HK-2 (cell line): ENCODE data around the gene ZBTB46.
A peak's percentile ranks its signal among the peaks of the same experiment; 100 is the strongest.

ENCODE experiments used
- DNase-seq: peaks from one replicate; pipeline ENCODE4 v3.0.0-alpha.2; 2018; ENCODE audit not compliant: unreplicated experiment

Gene ZBTB46

DNA sequence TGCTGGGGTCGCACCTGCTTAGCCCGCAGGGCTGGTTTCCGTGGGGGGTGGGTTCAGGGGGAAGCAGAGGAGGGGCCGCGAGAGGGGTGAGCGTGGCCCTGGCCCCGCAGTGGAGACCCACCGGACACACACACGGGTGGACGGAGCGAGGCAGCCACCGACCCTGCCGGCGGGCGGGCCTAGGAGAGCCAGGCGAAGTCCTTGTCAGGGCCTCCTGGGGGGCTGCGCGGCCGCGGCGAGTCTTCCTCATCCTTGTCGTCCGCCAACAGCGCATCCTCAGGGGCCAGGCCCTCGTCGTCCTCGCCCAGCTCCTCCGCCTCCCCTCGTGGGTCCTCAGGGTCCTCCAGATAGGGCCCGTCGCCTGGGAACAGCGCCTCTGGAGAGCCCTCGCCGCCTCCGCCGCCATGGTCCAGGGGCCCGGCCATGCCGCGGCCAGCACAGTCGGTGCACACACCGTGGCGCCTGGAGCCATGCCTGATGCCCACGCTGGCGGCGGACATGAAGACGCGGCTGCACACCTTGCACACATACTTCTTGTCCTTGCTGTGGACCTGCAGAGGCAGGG is 84.2 kb downstream of the ZBTB46 start:
- DNase-seq: no peak

DNA sequence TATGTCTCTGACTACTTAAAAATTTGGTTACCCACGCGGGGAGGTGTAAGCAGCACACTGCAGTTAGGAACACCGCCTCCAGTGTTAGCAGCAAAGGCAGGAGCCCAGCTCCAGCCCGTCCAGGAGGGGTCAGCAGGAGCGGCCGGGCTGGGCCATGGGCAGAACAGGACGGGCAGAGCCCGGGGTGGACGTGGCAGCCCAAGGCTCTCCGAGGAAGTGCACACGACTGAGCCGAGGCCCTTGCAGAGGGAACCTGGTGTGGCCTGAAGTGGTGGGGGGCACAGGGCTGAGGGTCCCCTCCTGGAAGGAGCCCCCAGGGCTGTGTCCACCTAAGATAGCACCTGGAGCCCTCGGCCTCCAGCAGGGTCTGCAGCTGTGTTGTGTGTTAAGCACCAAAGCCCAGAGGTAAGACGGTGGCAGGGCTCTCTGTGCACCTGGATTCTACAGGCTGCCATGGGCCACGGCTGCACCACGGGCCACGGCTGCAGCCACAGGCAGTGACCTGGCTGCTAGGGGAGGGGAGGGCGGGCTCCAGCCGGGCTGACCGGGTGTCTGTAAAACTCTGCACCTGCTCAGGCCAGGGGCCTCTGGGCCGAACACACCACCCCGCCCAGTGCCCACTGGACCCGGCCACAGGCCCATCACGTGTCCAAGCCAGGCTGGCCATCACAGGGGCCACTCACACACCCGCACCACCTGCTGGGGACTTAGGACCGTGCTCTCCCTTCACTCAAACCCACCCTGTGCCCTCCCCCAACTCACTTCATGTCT is 84.9 kb downstream of the ZBTB46 start:
- no peak for DNase-seq

DNA sequence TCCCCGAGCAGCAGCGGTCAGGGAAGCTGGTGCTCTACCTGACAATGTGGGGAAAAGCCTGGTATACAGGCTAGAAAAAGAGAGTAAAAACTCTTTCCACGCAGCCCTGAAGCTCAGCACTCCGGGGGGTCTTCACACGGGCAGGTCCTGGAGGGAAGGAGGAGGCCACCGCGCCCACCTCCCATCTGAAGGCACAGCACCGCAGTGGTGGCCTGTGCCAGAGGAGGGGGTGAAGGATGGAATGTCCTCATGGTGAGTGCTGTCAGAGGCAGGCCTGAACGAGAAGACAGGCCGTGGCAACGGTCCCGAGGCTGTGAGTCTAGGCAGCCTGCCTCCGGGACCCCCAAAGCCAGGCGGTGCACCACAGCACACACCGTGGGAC is 85.6 kb downstream of the ZBTB46 start:
- no peak for DNase-seq

DNA sequence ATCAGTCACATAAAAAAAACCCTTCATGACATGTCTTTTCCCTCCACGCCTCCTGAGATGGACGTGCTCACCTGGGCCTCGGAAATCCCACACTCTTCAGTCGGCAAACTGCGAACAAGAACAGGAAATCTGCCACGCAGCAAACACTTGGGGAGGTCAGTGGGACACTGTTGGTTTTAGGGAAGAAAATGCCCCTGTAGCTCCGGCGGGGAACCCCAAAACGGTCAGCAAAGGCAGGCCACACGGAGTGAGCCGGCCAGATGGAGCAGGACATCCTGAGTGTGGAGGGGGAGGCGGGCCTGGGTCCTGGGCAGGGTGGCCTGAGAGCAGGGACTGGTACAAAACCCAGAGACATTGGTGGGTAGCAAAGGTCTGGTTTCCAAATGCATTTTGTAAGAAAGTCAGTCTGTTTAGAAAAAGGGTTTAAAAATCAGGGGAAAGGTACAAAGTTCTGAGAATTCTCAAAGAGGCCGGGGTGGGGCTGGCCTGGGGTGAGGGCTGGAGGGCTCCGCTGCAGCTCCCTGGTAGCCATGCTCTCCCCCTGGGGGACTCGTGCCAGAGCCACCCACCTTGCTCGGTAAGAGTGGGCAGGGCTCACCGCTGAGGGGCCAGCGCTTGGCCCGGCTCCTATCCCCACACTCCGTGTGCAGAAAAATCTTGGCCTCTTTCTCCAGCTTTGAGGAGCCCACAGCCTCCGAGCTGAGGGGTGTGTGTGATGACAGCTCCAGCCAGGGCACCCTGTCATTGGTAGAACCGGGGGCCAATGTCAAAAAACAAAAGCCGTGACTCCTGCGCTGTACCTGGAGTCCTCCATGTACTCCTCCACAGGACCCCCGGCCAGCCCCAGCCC is 86.3 kb downstream of the ZBTB46 start:
- no peak for DNase-seq

DNA sequence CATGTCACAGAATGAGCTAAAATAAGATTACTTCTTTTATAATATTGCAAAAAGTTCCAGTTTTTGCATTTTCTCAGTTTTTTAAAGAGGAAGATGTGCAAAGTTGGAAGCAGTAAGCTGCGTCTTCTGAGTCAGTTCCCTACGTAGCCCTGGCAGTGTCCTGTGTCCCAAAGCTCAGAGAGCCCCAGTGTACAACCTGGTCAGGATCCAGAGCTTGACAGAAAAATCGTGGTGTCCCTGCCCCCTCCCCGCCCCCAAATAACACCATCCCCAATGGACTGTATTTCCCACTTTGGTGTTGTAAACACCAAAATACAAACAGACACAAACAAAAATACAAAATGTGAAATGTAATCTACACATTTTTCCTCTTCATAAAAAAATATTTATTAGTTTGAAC is 86.9 kb downstream of the ZBTB46 start:
- no peak for DNase-seq

DNA sequence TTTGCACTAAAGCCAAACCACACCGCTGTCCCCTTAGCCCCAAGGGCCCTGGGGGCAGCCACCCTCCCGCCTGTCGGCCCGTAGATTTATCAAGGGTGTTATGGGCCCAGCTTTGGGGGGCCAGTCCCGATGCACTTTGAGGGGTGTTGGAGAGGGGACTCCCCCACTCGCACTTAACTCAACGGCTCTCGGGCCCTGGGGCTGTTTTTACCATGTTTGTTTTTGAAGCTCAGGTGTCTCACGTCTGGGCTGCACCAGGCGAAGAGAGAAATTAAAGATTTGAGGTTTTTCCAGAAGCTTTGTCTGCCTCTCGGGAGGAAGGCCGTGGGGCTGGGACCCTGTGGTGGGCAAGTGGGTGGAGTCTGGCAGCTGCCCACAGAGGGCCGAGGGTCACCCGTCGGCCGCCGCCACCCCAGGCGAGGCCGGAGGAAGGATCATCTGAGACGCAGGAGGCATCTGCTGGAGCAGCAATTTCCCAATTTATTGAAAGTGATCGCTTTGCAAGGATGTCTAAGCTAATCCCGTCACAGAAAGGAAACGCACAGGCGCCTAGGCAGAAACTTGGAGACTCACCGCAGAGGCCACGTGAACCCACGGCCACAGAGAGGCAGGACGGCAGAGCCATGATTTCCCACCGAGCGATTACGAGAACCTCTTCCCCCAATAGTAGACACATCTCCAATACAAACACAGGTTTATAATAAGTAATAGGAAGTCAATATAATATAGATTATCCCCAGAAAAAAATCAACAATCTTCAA is 87.7 kb downstream of the ZBTB46 start:
- DNase-seq: no peak

DNA sequence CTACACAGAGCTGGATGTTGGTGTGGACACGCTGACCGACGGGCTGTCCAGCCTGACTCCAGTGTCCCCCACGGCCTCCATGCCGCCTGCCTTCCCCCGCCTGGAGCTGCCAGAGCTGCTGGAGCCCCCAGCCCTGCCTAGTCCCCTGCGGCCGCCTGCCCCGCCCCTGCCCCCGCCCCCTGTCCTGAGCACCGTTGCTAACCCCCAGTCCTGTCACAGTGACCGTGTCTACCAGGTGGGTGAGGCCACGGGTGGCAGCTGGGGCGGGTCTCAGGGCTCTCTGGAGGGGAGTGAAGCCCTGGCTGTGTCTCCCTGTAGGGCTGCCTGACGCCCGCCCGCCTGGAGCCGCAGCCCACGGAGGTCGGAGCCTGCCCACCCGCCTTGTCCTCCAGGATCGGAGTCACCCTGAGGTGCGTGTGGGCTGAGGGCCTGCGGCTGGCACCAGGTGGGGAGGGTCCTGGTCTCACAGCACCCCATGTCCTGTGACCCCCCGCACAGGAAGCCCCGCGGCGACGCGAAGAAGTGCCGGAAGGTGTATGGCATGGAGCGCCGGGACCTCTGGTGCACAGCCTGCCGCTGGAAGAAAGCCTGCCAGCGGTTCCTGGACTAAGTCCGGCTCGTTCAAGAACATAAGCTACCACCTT is 88.6 kb downstream of the ZBTB46 start:
- no peak for DNase-seq

DNA sequence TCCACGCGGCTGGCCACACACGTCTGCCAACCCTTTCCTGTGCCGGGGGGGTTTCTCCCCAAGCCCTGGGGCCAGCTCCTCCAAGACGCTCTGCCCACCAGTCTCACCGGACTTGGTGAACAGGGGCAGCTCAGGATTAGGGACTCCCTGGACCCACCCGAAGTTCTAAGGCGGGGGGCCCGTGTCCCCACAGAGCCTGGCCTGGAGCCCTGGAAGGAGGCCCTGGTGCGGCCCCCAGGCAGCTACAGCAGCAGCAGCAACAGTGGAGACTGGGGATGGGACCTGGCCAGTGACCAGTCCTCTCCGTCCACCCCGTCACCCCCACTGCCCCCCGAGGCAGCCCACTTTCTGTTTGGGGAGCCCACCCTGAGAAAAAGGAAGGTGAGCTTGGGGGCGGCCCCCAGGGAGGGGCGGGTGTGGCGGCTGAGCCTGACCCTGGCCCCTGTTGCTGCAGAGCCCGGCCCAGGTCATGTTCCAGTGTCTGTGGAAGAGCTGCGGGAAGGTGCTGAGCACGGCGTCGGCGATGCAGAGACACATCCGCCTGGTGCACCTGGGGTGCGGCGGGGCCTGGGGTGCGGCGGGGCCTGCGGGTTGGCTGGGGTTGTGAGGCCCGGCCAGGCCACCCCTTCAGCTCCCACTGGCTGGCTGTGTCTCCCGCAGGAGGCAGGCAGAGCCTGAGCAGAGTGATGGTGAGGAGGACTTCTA is 89.2 kb downstream of the ZBTB46 start:
- DNase-seq: no peak

DNA sequence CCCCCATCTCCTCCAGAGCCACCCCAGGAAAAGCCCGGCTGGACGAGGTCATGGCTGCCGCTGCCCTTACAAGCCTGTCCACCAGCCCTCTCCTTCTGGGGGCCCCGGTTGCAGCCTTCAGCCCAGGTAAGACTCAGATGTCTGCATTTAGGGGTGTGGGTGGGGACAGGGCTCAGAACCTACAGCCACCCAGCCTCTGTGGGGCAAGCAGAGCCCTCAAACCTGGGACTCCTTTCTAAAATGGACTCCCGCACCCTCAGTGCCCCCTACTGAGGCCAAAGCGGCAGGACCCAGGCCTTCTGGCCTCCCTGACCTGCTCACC is 89.7 kb downstream of the ZBTB46 start:
- no peak for DNase-seq

DNA sequence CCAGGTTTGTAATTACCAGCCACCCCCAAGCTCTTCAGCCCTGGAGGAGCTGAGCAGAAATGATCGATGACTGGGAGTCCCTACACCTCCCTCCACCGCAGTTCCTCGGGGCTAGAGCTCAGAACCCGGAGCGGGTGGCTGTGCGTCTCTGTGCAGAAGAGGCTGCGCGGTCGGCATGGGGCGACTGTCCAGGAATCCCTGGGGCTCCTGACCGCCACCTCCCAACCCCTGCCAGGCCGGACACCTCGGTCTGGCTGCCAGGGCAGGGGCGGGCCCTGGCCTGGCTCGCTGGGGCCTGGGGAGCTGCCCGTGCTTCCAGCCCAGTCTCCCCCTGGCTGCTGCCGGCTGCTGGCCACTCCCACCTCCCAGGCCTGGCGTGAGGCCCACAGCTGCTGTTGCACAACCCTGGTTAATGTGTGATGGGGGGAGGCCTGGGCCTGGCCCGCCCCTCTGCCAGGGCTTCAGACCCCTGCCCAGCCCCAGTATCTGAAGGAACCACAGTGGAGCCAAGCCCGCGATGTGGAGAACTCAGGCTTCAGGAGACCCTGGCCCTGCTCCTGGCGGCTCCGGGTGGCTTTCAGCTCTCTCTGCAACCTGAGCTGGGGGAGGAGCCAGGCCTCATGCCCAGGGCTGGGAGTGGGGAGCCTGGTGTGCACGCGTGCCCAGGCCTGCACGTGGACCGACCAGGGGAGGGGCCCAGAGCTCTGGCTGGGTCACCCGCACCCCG is 90.3 kb downstream of the ZBTB46 start:
- DNase-seq: peak; percentile 96

DNA sequence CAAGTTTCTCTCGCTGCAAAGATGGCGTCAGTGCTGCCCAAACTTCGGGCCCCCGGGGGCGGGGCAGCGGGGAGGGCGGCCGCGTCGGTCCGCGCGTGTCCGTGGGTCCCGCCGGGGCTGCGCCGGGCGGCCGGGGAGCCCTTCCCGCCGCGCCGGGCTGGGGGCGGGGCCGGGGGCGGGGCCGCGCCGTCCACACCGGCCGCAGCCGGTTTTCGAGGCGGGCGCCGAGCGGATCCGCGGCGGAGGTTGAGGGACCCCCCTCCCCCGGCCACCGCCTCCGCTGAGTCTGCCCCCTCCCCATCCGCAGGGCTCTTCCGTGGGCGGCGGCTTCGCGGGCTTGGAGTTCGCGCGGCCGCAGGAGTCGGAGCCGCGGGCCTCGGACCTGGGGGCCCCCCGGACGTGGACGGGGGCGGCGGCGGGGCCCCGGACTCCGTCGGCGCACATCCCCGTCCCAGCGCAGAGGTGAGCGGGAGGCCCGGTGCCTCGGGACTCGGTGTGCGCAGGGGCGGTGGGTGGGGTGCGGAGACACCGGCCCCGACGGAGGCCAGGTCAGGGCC is 90.9 kb downstream of the ZBTB46 start:
- no peak for DNase-seq

DNA sequence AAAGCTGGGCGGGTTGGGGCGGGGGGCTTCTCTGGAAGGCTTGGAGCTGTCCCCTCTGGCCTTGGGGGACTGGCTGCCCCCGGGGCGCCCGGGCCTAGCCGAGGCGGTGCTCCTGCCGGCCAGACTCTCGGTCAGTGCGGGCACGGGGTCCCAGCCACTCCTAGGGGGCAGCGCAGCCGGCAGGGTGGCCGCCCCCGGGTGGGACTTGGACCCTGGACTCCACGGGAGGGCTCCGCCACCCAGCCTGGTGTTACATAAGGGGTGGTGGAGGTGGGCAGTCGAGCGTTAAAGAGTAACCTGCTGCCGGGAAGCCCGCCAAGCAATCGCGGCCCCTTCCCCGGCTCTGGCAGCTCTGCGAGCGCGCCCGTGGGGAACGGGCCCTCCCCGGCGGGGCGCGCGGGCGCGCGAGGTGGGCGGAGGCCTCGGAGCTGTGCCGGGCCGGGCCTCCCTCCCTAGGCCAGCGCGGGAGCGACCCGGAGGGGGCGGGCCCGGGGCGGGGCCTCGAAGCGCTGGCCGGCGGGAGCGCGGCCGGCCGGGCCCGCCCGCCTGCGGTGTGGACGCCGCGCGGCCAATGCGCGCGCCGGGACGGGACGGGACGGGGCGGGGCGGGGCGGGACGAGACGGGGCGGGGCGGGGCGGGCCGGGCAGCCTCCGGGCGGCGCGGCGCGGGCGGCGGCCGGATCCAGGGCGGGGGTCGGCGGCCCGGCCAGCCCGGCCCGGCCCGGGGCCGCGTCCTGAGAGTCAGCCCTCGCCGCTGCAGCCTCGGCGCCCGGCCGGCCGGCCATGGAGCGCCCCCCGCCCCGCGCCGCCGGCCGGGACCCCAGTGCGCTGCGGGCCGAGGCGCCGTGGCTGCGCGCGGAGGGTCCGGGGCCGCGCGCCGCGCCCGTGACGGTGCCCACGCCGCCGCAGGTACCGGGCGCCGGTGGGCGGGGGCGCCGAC is 91.7 kb downstream of the ZBTB46 start, which contains the start of gene SLC2A4RG:
Gene SLC2A4RG, plus strand, starts transcription at position 647 of the 940 bp plus-strand sequence. Its CDS starts 137 bp downstream, at position 784.
- DNase-seq: peak; percentile 75

DNA sequence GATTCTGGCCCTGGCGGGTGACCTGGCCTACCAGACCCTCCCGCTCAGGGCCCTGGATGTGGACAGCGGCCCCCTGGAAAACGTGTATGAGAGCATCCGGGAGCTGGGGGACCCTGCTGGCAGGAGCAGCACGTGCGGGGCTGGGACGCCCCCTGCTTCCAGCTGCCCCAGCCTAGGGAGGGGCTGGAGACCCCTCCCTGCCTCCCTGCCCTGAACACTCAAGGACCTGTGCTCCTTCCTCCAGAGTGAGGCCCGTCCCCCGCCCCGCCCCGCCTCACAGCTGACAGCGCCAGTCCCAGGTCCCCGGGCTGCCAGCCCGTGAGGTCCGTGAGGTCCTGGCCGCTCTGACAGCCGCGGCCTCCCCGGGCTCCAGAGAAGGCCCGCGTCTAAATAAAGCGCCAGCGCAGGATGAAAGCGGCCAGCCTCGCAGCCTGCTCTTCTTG is 92.4 kb downstream of the ZBTB46 start:
- no peak for DNase-seq

DNA sequence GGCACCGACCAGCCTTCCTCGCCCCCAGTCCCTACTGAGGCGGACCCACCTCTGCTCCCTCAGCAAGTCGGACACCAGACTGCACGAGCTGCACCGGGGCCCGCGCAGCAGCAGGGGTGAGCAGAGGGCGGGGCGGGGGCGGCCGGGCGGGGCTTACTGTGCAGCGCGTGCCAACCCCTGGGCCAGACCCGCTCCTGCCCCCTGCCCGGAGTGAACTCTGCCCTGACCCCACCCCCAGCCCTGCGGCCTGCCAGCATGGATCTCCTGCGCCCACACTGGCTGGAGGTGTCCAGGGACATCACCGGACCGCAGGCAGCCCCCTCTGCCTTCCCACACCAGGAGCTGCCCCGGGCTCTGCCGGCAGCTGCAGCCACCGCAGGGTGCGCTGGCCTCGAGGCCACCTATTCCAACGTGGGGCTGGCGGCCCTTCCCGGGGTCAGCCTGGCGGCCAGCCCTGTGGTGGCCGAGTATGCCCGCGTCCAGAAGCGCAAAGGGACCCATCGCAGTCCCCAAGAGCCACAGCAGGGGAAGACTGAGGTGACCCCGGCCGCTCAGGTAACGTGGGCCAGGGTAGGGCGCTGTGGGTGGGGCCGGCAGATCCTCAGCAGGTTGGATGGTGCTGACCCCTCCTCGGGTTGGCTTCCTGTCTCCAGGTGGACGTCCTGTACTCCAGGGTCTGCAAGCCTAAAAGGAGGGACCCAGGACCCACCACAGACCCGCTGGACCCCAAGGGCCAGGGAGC is 92.9 kb downstream of the ZBTB46 start:
- no peak for DNase-seq

DNA sequence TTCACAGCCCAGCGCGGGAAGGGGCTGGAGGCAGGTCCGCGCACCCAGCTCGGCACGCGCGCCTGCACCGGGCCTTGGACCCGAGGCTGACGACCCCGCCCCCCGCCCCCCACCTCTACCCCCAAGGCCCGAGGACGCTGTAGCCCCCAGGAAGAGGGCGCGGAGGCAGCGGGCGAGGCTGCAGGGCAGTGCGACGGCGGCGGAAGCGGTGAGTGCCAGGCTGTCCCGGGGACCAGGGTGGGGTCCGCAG is 93.4 kb downstream of the ZBTB46 start:
- no peak for DNase-seq

DNA sequence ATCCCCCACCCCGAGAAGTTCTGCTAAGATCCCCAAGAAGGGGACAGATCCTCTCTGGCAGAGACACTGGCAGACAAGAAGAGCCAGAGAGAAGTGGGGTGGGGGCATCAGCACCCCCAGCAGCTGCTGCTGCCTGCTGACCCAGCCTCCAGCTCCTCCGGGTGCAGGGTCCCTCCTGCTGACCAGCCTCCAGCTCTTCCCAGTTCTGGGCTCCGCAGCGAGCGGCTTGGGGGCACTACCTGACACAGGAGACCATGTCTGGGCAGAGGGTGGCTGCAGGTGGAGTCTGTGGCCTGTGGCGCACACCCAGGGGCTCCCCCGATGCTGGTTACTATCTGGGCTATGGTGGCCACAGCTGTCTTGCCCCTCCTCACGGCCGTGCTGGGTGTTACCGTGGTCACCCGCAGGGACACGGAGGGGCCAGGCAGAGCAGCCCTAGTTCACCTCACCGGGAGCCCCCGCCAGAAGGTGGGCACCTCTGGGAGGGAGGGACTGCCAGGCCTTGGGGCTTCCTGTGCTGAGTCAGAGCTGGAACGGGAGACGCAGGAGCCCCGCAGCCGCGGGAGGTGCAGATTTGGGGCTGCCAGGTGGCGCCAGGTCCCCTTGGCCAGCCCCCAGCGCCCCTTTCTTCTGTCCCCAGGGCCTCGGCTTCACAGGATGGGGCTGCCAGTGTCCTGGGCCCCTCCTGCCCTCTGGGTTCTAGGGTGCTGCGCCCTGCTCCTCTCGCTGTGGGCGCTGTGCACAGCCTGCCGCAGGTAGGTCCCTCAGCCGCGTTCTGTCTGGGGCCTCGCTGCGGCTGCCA is 94.0 kb downstream of the ZBTB46 start:
- DNase-seq: no peak

DNA sequence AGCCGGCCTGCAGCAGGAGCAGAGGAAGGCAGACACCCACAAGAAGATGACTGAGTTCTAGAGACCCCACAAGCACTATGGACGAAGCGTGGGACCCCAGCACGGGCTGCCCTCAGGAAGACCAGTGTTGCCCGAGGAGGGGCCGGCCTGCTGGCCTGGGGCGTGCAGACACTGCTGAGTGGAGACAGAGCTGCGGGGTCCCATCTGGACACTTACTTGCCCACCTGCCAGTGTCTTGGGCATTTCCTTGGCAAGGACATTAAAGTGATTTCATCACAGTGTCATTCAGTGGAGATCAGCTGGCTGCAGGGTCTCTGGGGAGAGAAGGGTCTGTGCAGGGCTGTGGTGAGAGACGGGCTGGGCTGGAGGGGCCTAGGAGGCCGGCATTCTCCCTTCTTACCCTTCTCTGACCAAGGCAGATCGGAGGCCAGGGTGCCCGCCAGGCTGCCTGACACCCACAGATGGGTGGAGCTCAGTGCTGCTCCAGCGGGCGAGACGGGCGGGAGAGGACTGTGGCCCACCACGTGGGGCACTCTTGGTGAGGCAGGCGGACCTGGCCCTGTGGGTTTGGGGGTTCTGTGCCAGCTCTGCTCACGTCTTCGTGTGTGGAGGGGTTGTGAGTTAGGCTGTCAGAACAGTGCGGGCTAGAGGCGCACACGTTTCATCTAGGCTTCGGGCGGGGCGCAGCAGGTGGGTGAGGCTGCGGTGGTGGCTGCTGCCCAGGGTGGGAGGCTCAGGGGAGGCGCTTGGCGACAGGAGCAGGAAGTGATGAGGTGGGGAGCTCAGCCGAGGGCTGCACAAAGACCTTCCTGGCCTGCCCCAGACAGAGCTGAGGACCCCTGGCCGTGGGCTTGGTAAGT is 95.0 kb downstream of the ZBTB46 start, which contains the start of gene LIME1:
Gene LIME1, plus strand, starts transcription at position 806 of the 860 bp plus-strand sequence. CDS start 886 bp downstream, outside the sequence.
- DNase-seq: no peak
